Epithelial cell of esophagus (primary cell): Measurements from ENCODE around the gene C11orf86.

Experiments used
- DNase-seq: peaks from one replicate; pipeline ENCODE4 v3.0.0; 2010; ENCODE audit warnings: low read depth
- H3K4me3 ChIP-seq: 2 replicates; pipeline ENCODE4 v1.5.1; 2011; ENCODE audit warnings: mild to moderate bottlenecking, low read length, control low read depth
- TF ChIP-seq, protein P1 (sequence below): IDR thresholded peaks from 2 replicates; pipeline ENCODE4 v1.5.1; 2011; ENCODE audit warnings: low read depth, mild to moderate bottlenecking, low read length, control low read depth, inconsistent platforms; ENCODE audit not compliant: insufficient read depth; ENCODE audit errors: missing control alignments

The C11orf86 gene

GRCh38 chr11:67024966-67025365 is 49.9 kb downstream of the C11orf86 start:
- DNase-seq = no peak
- TF ChIP-seq, protein P1, sequence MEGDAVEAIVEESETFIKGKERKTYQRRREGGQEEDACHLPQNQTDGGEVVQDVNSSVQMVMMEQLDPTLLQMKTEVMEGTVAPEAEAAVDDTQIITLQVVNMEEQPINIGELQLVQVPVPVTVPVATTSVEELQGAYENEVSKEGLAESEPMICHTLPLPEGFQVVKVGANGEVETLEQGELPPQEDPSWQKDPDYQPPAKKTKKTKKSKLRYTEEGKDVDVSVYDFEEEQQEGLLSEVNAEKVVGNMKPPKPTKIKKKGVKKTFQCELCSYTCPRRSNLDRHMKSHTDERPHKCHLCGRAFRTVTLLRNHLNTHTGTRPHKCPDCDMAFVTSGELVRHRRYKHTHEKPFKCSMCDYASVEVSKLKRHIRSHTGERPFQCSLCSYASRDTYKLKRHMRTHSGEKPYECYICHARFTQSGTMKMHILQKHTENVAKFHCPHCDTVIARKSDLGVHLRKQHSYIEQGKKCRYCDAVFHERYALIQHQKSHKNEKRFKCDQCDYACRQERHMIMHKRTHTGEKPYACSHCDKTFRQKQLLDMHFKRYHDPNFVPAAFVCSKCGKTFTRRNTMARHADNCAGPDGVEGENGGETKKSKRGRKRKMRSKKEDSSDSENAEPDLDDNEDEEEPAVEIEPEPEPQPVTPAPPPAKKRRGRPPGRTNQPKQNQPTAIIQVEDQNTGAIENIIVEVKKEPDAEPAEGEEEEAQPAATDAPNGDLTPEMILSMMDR = no peak
- H3K4me3 ChIP-seq = no peak overlapping the region

DNA sequence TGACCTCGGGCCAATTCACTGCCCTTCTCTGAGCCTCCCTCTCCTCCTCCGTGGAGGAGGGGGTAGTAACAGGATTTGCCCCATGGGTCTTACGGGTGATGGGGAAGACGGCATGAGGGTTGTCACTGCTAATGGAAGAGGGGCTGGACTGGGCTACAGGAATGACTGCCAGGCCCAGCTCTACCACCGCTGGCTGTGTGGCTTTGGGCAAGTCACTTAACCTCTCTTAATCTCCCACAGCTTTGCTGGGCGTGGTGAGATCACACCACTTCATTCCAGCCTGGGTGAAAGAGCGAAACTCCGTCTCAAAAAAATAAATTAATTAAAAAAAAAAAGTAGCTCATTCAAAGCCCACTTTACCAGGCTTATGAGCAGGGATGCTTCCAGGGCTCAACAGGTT is 50.6 kb downstream of the C11orf86 start:
- TF ChIP-seq, protein P1 = no peak
- DNase-seq = no peak
- H3K4me3 ChIP-seq = no peak overlapping the region
